Measurements from ENCODE around the gene SLC16A3. TPM values are rescaled to one million over a fixed set of nuclear protein-coding genes. Genes with fewer than 3 reads are reported as not detected.
A peak's percentile ranks its signal among the peaks of the same experiment; 100 is the strongest.

The SLC16A3 gene
- total RNA-seq, 2 donors from 2014 or later: 148 to 298 TPM

DNA sequence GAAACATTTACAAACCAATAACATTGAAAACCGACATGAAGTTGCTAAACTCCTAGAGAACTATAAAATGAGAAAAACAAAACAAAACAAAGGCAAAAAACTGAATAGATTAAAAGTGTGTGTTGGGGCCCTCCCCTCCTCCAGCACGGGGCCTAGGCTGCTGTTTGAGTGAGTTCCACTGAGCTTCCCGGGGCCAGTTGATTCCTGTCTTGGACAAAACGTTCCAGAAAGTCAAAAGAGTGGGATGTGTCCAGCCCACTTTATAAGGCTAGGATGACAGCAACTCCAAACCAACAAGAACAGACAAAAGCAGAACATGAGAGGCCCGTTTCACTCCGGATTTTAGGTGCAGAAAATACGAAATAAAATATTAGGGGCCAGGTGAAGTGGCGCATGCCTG is 56.3 kb downstream of the SLC16A3 start:
- Histone ChIP-seq H3K4me1 (peaks cover 7% of the 10 kb centered on the region), H3K9me3 (no peaks in the 10 kb centered on the region), H3K36me3 (no peaks in the 10 kb centered on the region), H3K27ac (no peak overlapping the region), H3K27me3 (no peaks in the 10 kb centered on the region), H3K4me3 (no peak overlapping the region), H3K9ac (ENCODE audit: low read depth in 2 of 2, low read length in 2 of 2) (no peak overlapping the region)
- no peak for DNase-seq
- TF ChIP-seq CTCF (IDR thresholded peaks at IDR 0.05): no peak
- intact Hi-C loops (cut with DNase I): no loop called here

DNA sequence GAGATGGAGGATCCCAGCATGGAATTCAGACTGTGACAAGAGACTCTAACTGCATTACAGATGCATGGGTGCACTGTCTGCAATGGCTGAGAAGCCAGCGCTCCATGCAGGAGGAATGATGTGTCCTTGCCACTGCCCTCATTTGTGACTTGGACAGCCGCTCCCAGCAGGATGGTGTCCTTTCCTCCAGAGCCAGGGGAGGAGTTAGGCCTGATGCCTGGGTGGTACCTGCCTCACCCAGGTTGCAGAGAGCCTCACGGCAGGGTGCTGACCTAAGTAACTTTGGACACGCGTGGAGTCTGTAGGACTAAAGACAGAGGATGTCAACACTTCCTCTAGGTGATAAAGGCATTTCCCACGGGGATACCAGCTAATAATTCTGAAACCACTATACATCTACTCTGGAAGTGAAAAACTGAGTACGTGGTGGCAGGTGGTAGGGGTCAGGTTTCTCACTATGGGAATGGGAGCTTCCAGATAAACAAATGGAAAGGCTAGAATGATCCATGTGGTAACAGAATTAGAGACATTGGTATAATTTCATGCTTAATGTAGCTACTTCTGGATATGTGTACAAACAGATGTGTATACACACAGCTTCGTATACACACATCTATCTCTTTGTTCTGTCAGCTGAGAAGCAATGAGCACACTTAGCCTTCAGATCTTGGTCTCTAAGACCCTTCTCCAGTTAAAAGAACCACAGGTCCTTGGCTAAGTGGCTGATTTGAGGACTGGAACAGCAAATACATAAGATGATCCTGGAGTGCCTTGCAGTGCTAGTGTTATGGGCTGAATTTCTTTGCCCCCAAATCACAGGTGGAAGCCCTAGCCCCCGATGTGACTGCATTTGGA is 58.4 kb downstream of the SLC16A3 start:
- Histone ChIP-seq H3K36me3 (no peaks in the 10 kb centered on the region), H3K4me3 (no peak overlapping the region), H3K4me1 (peaks cover 7% of the 10 kb centered on the region), H3K27me3 (no peaks in the 10 kb centered on the region), H3K27ac (peak overlapping the region; percentile 70), H3K9me3 (no peaks in the 10 kb centered on the region), H3K9ac (ENCODE audit: low read depth in 2 of 2, low read length in 2 of 2) (peak overlapping the region in 1 of 2 donors; percentile 13)
- TF ChIP-seq CTCF (IDR thresholded peaks at IDR 0.05): no peak
- intact Hi-C loops (cut with DNase I): no loop called here
- no peak for DNase-seq

DNA sequence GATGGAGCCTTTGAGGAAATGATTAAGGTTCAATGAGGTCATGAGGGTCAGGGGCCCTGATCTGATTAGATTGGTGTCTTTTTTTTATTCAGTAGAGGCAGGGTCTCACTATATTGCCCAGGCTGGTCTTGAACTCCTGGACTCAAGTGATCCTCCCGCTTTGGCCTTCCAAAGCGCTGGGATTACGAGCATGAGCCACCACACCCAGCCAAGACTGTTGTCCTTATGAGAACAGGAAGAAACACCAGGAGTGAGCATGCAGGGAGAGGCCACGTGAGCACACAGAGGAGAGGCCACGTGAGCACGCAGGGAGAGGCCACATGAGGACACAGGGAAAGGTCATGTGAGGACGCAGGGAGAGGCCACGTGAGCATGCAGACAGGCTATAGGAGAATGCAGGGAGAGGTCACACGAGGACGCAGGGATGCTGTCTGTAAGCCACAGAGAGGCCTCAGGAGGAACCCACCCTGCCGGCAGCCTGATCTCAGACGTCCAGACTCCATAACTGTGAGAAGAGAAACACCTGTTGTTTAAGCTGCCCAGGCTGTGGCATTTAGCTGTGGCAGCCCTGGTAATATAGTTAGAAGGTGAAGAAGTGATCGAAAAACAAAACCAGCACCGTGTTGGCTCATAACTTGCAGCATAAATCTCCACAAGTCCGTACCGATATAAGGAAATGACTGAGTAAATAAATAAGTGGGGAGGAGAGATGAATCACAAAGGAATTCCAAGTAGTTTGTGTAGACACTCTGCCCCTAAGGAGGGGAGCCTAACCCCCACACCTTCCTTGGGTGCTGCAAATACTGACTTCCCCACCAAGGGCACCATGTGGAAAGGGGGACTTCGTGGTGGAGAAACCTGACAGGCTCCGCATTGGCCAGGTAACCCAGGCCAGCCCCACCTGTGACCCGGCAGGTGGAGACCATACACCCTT is 59.3 kb downstream of the SLC16A3 start:
- H3K36me3 ChIP-seq: no peaks in the 10 kb centered on the region
- no peak for TF ChIP-seq CTCF (IDR thresholded peaks at IDR 0.05)
- H3K4me3 ChIP-seq: no peak overlapping the region
- H3K27ac ChIP-seq: peak overlapping the region; percentile 70
- H3K27me3 ChIP-seq: no peaks in the 10 kb centered on the region
- intact Hi-C loops (cut with DNase I): no loop called here
- H3K9me3 ChIP-seq: no peaks in the 10 kb centered on the region
- peak overlapping the region in 1 of 2 donors; percentile 78 for H3K9ac ChIP-seq (ENCODE audit: low read depth in 2 of 2, low read length in 2 of 2)
- H3K4me1 ChIP-seq: peaks cover 7% of the 10 kb centered on the region
- peak; percentile 95 for DNase-seq

Small RNA genes lying within 50 kb of the gene (microRNA-seq; reads per million reads assigned to microRNA genes)
- gene MIR6787: not detected

Other genes with a start within 250 kb of the SLC16A3 start
- gene CENPX, start 206.2 kb upstream of the SLC16A3 start, total RNA-seq: 100 to 1,000 TPM in 1 of 2 donors, 10 to 100 TPM in 1; 91.1 to 238 TPM
- 10 to 100 TPM; 16.6 to 60.0 TPM for gene LRRC45, start 205.7 kb upstream of the SLC16A3 start, total RNA-seq
- gene RAC3, start 197.4 kb upstream of the SLC16A3 start, total RNA-seq: 10 to 100 TPM in 1 of 2 donors, 1 to 10 TPM in 1; 7.0 to 16.6 TPM
- gene DCXR, start 191.3 kb upstream of the SLC16A3 start, total RNA-seq: 100 to 1,000 TPM; 115 to 183 TPM
- 10 to 100 TPM; 30.6 to 32.1 TPM for gene RFNG, start 177.2 kb upstream of the SLC16A3 start, total RNA-seq
- 100 to 1,000 TPM in 1 of 2 donors, 10 to 100 TPM in 1; 70.8 to 129 TPM for gene GPS1, start 177.1 kb upstream of the SLC16A3 start, total RNA-seq
- 100 to 1,000 TPM; 113 to 253 TPM for gene DUS1L, start 163.2 kb upstream of the SLC16A3 start, total RNA-seq
- 100 to 1,000 TPM; 168 to 198 TPM for gene FASN, start 130.8 kb upstream of the SLC16A3 start, total RNA-seq
- gene CCDC57, start 16.2 kb upstream of the SLC16A3 start, total RNA-seq: 10 to 100 TPM; 24.5 to 46.1 TPM
- 100 to 1,000 TPM; 136 to 138 TPM for gene CSNK1D, start 44.7 kb downstream of the SLC16A3 start, total RNA-seq
- 1 to 10 TPM; 4.2 to 5.0 TPM for gene CD7, start 88.6 kb downstream of the SLC16A3 start, total RNA-seq
- 10 to 100 TPM; 29.1 to 76.3 TPM for gene SECTM1, start 104.7 kb downstream of the SLC16A3 start, total RNA-seq
- gene TEX19, start 130.2 kb downstream of the SLC16A3 start, total RNA-seq: not detected
- not detected for gene UTS2R, start 142.7 kb downstream of the SLC16A3 start, total RNA-seq
- gene HEXD, start 189.3 kb downstream of the SLC16A3 start, total RNA-seq: 10 to 100 TPM; 26.3 to 31.4 TPM
- 10 to 100 TPM; 23.3 to 40.8 TPM for gene OGFOD3, start 189.5 kb downstream of the SLC16A3 start, total RNA-seq
- gene CYBC1, start 221.7 kb downstream of the SLC16A3 start, total RNA-seq: 10 to 100 TPM; 58.4 to 79.0 TPM
- gene NARF, start 229.7 kb downstream of the SLC16A3 start, total RNA-seq: 10 to 100 TPM; 68.7 to 75.5 TPM

All from colonic mucosa (tissue), 4 donors.